ENCODE results near the gene TIMM10.
A peak's percentile ranks its signal among the peaks of the same experiment; 100 is the strongest.

The TIMM10 gene

DNA sequence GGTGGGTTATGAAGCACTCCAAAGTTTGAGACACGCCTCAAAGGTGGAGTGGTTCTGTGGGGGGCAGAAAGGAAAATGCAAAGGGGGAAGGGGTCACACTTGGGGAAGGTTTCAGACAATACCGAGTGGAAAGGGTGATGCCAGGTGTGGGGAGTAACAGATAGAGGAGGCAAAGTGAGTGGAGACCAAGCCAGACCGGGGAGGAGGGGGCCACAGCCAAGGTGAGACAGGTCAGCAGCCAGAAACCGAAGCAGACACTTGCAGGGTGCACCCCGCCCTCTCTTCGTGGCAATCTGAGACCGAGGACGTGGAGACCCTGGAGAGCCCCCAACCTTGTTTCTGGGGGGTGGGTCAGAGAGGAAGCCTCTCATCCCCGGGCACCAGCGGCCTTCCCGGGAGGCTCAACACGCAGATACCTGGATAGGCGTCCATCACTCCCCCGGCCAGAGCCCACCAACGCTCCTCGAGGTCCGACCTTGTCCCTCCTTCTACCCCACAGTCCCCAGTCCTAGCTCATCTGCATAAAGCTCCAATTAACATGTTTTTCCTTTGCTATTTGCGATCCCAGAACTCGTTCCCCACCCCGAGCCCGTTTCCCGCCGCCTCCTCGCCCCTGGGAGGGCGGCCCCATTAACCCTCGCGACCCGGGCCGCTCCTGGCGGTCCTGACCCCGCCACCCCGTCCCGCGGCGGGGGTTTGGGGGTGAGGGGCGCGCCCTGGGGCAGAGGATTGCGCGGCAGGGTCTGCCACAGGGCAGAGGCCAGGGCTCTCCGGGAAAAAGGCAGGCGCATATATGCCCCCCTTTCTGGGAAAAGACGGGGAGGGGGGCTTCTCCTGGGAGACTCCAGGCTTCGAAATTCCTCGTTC, 48.4 kb downstream of the TIMM10 start:
- no peak for DNase-seq

DNA sequence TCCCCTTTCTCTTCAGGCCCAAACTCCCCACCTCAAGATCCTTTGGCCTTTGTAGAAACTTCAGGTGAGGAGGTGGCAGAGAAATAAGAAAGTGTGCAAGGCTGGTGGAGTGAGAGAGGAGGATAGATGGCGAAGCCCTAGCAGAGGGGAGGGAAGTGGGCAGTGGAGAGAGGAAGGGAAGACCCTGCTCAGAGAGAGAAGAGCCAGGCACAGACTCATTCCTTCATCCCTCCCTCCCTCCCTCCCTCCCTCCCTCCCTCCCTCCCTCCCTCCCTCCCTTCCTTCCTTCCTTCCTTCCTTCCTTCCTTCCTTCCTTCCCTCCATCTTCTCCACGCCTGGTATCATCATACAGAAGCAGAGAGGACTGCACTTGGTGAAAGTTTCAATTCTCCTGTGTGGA, 49.2 kb downstream of the TIMM10 start:
- no peak for DNase-seq

DNA sequence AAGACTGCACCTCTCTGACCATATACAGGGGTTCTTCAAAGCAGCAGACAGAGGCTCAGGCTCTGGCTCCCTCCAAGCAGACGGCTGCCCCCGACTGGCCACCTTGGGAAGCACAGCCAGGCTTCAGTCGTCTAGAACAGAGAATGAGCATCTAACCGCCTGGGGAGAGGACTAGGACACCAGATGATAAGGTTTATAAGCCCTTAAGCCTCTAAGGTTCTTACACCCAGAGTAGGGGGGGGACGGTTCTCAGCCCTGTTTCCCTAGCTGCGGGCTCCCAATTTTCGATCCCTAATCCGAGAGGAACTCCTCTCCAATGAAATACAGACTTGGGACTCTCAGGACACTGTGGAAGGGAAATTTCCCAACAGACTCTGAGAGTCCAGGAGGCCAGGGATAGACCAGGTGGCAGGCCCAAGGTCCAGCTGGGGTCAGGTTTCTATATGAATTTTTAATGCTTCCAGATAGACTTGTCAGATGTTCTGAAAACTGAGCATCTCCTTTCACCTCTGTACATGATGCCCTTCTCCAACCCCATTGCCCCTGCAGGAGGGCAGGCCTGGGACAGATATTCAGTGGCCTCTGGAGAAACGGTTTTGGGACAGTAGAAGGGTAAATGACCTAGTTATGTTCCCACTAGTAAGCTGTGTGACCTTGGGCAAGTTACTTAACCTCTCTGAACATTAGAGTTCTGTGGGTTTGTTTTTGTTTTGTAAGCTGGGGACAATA, 50.0 kb downstream of the TIMM10 start:
- peak; percentile 92 for DNase-seq

DNA sequence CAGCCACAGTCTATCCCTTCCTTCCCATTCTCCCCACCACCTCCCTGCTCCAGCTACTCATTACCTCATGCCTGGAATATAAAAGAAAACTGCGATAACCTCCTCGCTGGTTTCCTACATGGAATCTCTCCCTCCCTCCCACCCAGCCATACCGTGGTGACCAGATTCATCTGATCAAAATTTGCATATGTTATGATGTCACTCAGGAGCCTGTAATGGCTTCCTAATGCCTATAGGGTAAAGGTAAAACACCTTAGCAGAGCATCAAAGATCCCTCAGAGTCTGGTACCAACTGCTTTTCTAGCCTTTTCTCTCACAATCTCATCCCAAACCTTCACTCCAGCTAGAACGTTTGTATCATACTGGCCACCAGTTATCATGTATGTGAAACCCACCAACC, 50.6 kb downstream of the TIMM10 start:
- DNase-seq: no peak

DNA sequence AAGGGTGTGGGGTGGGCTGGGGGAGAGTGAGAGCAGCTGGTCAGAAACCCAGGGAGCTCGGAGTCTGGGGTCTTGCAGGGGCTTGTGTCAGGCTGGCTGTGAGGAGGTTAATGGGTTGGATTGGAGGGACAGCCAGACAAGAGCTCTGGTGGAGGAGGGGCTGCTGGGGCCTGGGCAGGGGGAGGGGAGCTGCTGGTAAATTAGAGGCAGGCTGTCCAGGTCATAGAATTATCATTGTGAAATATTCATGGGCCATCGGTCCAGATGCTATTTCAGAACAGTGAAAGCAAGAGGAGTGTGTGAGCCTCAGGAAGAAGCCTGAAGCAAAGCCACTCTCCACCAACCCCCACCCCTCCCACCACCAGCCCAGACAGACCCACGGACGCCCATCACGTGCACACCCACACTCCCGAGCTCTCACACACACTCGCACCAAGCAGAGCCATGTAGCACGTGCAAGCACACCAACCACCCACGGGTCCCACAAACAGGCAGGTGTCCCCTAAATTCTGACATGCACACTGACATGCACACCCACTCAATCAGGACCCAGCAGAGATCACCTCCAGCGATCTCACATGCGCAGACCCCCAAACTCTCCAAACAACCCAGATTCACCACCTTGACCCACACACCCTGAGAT, 51.4 kb downstream of the TIMM10 start:
- DNase-seq: no peak
